HL-60 (cell line): Measurements from ENCODE around the gene CLPTM1.

Experiments used
- DNase-seq, 2 experiments: peaks; one replicate each; pipeline ENCODE4 v3.0.0-alpha.2; 2010 to 2020; ENCODE audit warnings: low read depth in 1 of 2, low spot score in 1 of 2
- H3K27ac ChIP-seq: fragments of 250-450 bp; sonication (Bioruptor Pico); replicated peaks from 2 replicates; pipeline ENCODE4 v1.5.1; 2020; ENCODE audit warnings: mild to moderate bottlenecking, moderate library complexity
- H3K27me3 ChIP-seq: fragments of 250-450 bp; sonication (Bioruptor Pico); 2 replicates; pipeline ENCODE4 v1.5.1; 2021; ENCODE audit warnings: mild to moderate bottlenecking, moderate library complexity; ENCODE audit not compliant: insufficient read depth, poor library complexity, severe bottlenecking
- H3K4me3 ChIP-seq: replicated peaks from 2 replicates; pipeline ENCODE4 v1.5.1; 2011; ENCODE audit warnings: mild to moderate bottlenecking, control low read depth, low read length; ENCODE audit not compliant: insufficient read depth
- GABPA ChIP-seq: IDR thresholded peaks from 2 replicates; pipeline ENCODE4 v1.6.1; 2012; ENCODE audit warnings: low read depth
- POLR2AphosphoS5 ChIP-seq: IDR thresholded peaks from 2 replicates; pipeline ENCODE4 v1.6.1; 2012; ENCODE audit warnings: low read depth
- SPI1 ChIP-seq: IDR thresholded peaks from 2 replicates; pipeline ENCODE4 v1.6.1; 2012; ENCODE audit warnings: low read depth, mild to moderate bottlenecking, borderline replicate concordance
- long read RNA-seq: library from polyadenylated mRNA; unstranded; transcript quantifications from one replicate; pipeline ENCODE4 v2.0.0, GENCODE V29; 2020
- TF ChIP-seq, protein P1 (sequence below): IDR thresholded peaks from 2 replicates; pipeline ENCODE4 v1.6.1; 2012; ENCODE audit warnings: low read depth; ENCODE audit not compliant: insufficient replicate concordance
- TF ChIP-seq, protein P2 (sequence below): IDR thresholded peaks from one replicate; pipeline ENCODE4 v1.5.1; 2011; ENCODE audit warnings: low read length, control low read depth, inconsistent platforms; ENCODE audit not compliant: insufficient read depth

The CLPTM1 gene, protein sequence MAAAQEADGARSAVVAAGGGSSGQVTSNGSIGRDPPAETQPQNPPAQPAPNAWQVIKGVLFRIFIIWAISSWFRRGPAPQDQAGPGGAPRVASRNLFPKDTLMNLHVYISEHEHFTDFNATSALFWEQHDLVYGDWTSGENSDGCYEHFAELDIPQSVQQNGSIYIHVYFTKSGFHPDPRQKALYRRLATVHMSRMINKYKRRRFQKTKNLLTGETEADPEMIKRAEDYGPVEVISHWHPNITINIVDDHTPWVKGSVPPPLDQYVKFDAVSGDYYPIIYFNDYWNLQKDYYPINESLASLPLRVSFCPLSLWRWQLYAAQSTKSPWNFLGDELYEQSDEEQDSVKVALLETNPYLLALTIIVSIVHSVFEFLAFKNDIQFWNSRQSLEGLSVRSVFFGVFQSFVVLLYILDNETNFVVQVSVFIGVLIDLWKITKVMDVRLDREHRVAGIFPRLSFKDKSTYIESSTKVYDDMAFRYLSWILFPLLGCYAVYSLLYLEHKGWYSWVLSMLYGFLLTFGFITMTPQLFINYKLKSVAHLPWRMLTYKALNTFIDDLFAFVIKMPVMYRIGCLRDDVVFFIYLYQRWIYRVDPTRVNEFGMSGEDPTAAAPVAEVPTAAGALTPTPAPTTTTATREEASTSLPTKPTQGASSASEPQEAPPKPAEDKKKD
- long read RNA-seq, transcript CLPTM1-203 (14 exons, 2,342 nt), result minor isoform, 7 of 159 reads
- long read RNA-seq, transcript CLPTM1-201 (14 exons, 2,604 nt), result major isoform, 119 of 159 reads
- long read RNA-seq, partial matches to known transcripts, result 16 of 159 reads
- long read RNA-seq, other reads (novel, unspliced or antisense), result 16 of 159 reads

DNA sequence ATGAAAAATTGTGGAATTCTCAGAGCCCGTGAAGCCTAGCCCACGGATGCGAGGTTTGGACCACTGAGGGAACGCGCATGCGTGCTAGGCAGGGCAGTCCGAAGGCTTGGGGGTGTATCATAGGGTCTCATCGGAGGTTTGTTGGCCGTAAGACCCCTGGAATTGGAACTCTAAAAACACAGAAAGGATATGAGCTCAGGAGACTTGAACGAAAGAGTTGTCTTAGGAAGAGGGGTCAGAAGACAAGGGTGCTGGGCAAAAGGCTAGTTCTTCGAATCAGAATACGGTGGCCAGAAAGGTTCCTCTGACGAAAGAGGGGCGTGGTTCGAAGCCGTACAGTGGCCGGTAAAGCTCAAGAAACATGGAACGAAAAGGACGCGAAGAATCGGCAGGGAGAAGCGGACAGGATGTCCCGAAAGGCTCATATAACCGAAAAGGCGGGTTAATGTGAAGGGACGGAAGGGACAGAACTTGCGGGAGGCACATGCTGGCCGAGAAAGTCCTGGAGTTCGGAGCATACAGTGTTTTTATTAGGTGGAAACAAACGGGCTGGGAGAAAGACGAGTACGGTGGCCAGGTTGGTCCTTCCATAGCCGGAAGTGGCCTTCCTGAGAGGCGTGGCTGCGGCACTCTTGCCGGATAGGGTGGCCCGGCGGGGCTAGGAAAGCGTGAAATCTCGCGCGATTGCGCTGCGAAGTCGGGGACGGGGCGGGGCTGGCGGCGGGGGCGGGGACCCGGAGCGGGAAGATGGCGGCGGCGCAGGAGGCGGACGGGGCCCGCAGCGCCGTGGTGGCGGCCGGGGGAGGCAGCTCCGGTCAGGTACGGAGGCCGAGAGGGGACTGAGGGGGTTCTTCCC is at the start of gene CLPTM1:
CLPTM1 (plus strand) TSS at position 732 of the 856 bp plus-strand sequence; CDS start at position 748, 16 bp downstream.
- Histone ChIP-seq H3K27ac (peak within 1 kb of the TSS; percentile 96), H3K4me3 (peak within 1 kb of the TSS; percentile 94), H3K27me3 (no peaks in the 10 kb centered on the region)
- peak; percentile 93 to 97 for DNase-seq
- TF ChIP-seq, protein P1, sequence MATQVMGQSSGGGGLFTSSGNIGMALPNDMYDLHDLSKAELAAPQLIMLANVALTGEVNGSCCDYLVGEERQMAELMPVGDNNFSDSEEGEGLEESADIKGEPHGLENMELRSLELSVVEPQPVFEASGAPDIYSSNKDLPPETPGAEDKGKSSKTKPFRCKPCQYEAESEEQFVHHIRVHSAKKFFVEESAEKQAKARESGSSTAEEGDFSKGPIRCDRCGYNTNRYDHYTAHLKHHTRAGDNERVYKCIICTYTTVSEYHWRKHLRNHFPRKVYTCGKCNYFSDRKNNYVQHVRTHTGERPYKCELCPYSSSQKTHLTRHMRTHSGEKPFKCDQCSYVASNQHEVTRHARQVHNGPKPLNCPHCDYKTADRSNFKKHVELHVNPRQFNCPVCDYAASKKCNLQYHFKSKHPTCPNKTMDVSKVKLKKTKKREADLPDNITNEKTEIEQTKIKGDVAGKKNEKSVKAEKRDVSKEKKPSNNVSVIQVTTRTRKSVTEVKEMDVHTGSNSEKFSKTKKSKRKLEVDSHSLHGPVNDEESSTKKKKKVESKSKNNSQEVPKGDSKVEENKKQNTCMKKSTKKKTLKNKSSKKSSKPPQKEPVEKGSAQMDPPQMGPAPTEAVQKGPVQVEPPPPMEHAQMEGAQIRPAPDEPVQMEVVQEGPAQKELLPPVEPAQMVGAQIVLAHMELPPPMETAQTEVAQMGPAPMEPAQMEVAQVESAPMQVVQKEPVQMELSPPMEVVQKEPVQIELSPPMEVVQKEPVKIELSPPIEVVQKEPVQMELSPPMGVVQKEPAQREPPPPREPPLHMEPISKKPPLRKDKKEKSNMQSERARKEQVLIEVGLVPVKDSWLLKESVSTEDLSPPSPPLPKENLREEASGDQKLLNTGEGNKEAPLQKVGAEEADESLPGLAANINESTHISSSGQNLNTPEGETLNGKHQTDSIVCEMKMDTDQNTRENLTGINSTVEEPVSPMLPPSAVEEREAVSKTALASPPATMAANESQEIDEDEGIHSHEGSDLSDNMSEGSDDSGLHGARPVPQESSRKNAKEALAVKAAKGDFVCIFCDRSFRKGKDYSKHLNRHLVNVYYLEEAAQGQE, result no peak
- TF ChIP-seq, protein P2, sequence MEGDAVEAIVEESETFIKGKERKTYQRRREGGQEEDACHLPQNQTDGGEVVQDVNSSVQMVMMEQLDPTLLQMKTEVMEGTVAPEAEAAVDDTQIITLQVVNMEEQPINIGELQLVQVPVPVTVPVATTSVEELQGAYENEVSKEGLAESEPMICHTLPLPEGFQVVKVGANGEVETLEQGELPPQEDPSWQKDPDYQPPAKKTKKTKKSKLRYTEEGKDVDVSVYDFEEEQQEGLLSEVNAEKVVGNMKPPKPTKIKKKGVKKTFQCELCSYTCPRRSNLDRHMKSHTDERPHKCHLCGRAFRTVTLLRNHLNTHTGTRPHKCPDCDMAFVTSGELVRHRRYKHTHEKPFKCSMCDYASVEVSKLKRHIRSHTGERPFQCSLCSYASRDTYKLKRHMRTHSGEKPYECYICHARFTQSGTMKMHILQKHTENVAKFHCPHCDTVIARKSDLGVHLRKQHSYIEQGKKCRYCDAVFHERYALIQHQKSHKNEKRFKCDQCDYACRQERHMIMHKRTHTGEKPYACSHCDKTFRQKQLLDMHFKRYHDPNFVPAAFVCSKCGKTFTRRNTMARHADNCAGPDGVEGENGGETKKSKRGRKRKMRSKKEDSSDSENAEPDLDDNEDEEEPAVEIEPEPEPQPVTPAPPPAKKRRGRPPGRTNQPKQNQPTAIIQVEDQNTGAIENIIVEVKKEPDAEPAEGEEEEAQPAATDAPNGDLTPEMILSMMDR, result no peak
- TF ChIP-seq SPI1 (no peak), POLR2AphosphoS5 (peak; percentile 76), GABPA (peak; percentile 73)

DNA sequence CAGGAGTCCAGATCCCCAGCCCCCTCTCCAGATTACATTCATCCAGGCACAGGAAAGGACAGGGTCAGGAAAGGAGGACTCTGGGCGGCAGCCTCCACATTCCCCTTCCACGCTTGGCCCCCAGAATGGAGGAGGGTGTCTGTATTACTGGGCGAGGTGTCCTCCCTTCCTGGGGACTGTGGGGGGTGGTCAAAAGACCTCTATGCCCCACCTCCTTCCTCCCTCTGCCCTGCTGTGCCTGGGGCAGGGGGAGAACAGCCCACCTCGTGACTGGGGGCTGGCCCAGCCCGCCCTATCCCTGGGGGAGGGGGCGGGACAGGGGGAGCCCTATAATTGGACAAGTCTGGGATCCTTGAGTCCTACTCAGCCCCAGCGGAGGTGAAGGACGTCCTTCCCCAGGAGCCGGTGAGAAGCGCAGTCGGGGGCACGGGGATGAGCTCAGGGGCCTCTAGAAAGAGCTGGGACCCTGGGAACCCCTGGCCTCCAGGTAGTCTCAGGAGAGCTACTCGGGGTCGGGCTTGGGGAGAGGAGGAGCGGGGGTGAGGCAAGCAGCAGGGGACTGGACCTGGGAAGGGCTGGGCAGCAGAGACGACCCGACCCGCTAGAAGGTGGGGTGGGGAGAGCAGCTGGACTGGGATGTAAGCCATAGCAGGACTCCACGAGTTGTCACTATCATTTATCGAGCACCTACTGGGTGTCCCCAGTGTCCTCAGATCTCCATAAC is 49.6 kb upstream of the CLPTM1 start, which contains the start of gene APOE:
APOE (plus strand) TSS at position 360 of the 724 bp plus-strand sequence. CDS start 829 bp downstream, outside the sequence.
- no peak for DNase-seq
- Histone ChIP-seq H3K27me3 (peaks cover 10% of the 10 kb centered on the region), H3K4me3 (no peak within 1 kb of the TSS), H3K27ac (no peak within 1 kb of the TSS)
- TF ChIP-seq GABPA (no peak), SPI1 (no peak), POLR2AphosphoS5 (peak; percentile 21; the same call in 1 of the 2 replicates)
- TF ChIP-seq, protein P2, result no peak
- TF ChIP-seq, protein P1, result no peak

DNA sequence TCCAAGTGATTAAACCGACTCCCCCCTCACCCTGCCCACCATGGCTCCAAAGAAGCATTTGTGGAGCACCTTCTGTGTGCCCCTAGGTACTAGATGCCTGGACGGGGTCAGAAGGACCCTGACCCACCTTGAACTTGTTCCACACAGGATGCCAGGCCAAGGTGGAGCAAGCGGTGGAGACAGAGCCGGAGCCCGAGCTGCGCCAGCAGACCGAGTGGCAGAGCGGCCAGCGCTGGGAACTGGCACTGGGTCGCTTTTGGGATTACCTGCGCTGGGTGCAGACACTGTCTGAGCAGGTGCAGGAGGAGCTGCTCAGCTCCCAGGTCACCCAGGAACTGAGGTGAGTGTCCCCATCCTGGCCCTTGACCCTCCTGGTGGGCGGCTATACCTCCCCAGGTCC is 47.6 kb upstream of the CLPTM1 start:
- H3K4me3 ChIP-seq, result no peak overlapping the region
- H3K27ac ChIP-seq, result no peak overlapping the region
- DNase-seq, result no peak
- TF ChIP-seq SPI1 (no peak), GABPA (no peak), POLR2AphosphoS5 (no peak)
- TF ChIP-seq, protein P2, result no peak
- TF ChIP-seq, protein P1, result no peak
- H3K27me3 ChIP-seq, result peaks cover 10% of the 10 kb centered on the region
